Activated naive CD8-positive, alpha-beta T cell treated with anti-CD3 and anti-CD28 coated beads, Interleukin-2, amount 10 ng/mL, durations not matched to agents 7 days and 5 days (primary cell): ENCODE measurements around the gene SYMPK. TPM values are rescaled to one million over a fixed set of nuclear protein-coding genes. Genes with fewer than 3 reads are reported as not detected.
"Not testable (repeated sequence)": the region's sequence is repeated elsewhere in the genome, so short reads cannot be mapped to it uniquely, and the experiment has no call there.

Experiments used
- ATAC-seq: fragments of 150-1000 bp; cut with Tn5 transposase; one replicate; pipeline ENCODE4 v1.10.0; 2021; ENCODE audit warnings: low read depth, moderate library complexity
- POLR2A ChIA-PET: fragments of 350-600 bp; sonication (Branson Sonifier 250); formaldehyde crosslinking; loops from one replicate; lab custom pipeline; 2021; ENCODE audit warnings: antibody characterized with exemption; lab: Charles Lee
- DNase-seq: peaks from one replicate; pipeline ENCODE4 v3.0.0; 2021
- H3K27ac Mint-ChIP-seq: one replicate; pipeline ENCODE4 v1.8.0; 2022; ENCODE audit warnings: mild to moderate bottlenecking, mixed read lengths
- H3K27me3 Mint-ChIP-seq: one replicate; pipeline ENCODE4 v1.8.0; 2022; ENCODE audit warnings: mild to moderate bottlenecking, moderate library complexity, mixed read lengths
- H3K36me3 Mint-ChIP-seq: one replicate; pipeline ENCODE4 v1.8.0; 2021; ENCODE audit warnings: mild to moderate bottlenecking, mixed read lengths
- H3K4me1 Mint-ChIP-seq: one replicate; pipeline ENCODE4 v1.8.0; 2021; ENCODE audit warnings: mixed read lengths
- H3K4me3 Mint-ChIP-seq: one replicate; pipeline ENCODE4 v1.8.0; 2022; ENCODE audit warnings: mild to moderate bottlenecking, moderate library complexity, mixed read lengths
- H3K9me3 Mint-ChIP-seq: one replicate; pipeline ENCODE4 v1.8.0; 2021; ENCODE audit warnings: mixed read lengths
- total RNA-seq, 2 experiments: library from RNA; stranded (reverse); gene quantifications; one replicate each; pipeline ENCODE4 v1.2.3, GENCODE V29; 2021

Gene SYMPK
- total RNA-seq, 2 experiments from 2014 or later, result 100 to 113 TPM

GRCh38 chr19:45870798-45871197 is 7.9 kb upstream of the SYMPK start:
- Mint-ChIP-seq H3K36me3 (no peaks in the 10 kb centered on the region), H3K9me3 (no peaks in the 10 kb centered on the region), H3K4me3 (no peak overlapping the region), H3K4me1 (no peaks in the 10 kb centered on the region), H3K27me3 (peaks cover 23% of the 10 kb centered on the region), H3K27ac (no peak overlapping the region)
- DNase-seq (no peak), ATAC-seq (no peak)
- POLR2A ChIA-PET, result interaction anchor here (0.7 kb wide), 1 partner anchor 179 kb away, joined by 3 read pairs; the partner anchor contains the start of gene QPCTL

DNA sequence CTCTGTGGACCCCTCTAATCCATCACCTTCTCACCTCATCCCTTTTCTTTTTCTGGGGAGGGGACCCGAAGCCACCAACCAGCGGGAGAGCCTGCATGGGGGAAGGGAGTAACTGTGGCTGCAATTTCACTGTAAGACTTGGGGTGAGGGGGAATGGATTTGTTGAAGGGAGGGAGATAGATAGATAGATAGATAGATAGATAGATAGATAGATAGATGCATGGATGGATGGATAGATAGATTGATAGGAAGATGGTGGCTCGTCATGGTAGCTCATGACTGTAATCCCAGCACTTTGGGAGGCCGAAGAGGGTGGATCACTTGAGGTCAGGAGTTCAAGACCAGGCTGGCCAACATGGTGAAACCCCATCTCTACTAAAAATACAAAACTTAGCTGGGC is 4.3 kb upstream of the SYMPK start:
- H3K36me3 Mint-ChIP-seq, H3K9me3 Mint-ChIP-seq, H3K4me3 Mint-ChIP-seq, ATAC-seq, H3K27ac Mint-ChIP-seq, POLR2A ChIA-PET, H3K4me1 Mint-ChIP-seq, DNase-seq: not testable (repeated sequence)
- H3K27me3 Mint-ChIP-seq, result peaks cover 40% of the 10 kb centered on the region

DNA sequence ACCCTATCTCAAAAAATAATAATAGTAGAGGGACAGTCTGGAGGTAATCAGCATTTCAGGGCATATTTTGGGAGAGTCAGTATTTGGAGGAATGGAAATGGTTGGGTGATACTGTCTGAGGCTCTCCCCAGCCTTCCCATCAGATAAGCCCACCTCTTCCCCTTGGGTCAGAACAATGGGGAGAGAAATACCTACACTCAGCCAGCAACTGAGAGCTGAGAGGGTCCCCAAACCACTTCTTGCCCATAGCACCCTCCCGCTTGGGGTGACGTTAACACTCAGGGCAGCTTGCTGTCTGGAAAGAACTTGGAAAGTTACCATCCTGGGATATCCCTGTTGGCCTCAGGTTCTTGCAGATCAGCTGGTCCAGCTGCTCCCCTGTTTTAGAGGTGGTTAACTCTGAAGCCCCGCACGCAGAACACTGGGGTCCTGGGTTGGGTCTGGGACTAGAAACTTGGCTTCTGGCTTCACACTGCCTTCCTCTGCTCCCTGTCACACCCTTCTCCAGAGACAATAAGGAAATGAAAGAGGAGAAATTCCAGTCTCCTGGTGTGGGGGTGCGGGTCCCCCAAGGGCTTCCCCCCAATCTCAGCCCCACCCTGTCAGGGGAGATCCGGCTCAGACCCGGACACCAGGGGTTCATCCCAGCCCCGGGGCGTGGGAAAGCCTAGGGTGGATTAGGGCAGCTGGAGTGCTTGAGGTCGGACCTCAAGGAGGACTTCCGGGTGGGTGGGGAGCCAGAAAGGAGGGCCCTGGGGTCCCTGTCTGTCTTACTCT is 3.6 kb upstream of the SYMPK start:
- DNase-seq (no peak), ATAC-seq (no peak)
- H3K4me3 Mint-ChIP-seq, result no peak overlapping the region
- POLR2A ChIA-PET, result no interaction called here
- H3K9me3 Mint-ChIP-seq, result no peaks in the 10 kb centered on the region
- H3K27ac Mint-ChIP-seq, result no peak overlapping the region
- no peaks in the 10 kb centered on the region for H3K36me3 Mint-ChIP-seq
- peaks cover 11% of the 10 kb centered on the region for H3K4me1 Mint-ChIP-seq
- H3K27me3 Mint-ChIP-seq, result peaks cover 39% of the 10 kb centered on the region

GRCh38 chr19:45865269-45865948 is 2.5 kb upstream of the SYMPK start:
- H3K36me3 Mint-ChIP-seq, result no peaks in the 10 kb centered on the region
- POLR2A ChIA-PET, result interaction anchor here (4.0 kb wide), 1 partner anchor 21 kb away, joined by 30 read pairs; the partner anchor contains the start of gene IRF2BP1
- peak overlapping the region; percentile 28 for H3K4me3 Mint-ChIP-seq

GRCh38 chr19:45864629-45865082 is 1.7 kb upstream of the SYMPK start:
- Mint-ChIP-seq H3K9me3 (no peaks in the 10 kb centered on the region), H3K36me3 (no peaks in the 10 kb centered on the region), H3K4me3 (peak overlapping the region; percentile 31), H3K27me3 (peaks cover 39% of the 10 kb centered on the region), H3K4me1 (peaks cover 14% of the 10 kb centered on the region), H3K27ac (no peak overlapping the region)
- ATAC-seq, result no peak
- no peak for DNase-seq
- POLR2A ChIA-PET, result interaction anchor here (4.0 kb wide), 1 partner anchor 22 kb away, joined by 30 read pairs; the partner anchor contains the start of gene IRF2BP1

More at GRCh38 chr19:45865269-45865948, 2.5 kb upstream of the SYMPK start:
- no peak for ATAC-seq
- Mint-ChIP-seq H3K27ac (no peak overlapping the region), H3K4me1 (peaks cover 14% of the 10 kb centered on the region), H3K27me3 (peaks cover 39% of the 10 kb centered on the region), H3K9me3 (no peaks in the 10 kb centered on the region)
- DNase-seq, result no peak

- Mint-ChIP-seq H3K36me3 (peaks cover 3% of the 10 kb centered on the region), H3K27me3 (peaks cover 39% of the 10 kb centered on the region), H3K9me3 (no peaks in the 10 kb centered on the region), H3K4me3 (peak within 1 kb of the TSS; percentile 91), H3K4me1 (peaks cover 16% of the 10 kb centered on the region), H3K27ac (peak within 1 kb of the TSS; percentile 97)
- POLR2A ChIA-PET, result interaction anchor here (0.9 to 4.0 kb wide), 7 partner anchors 13 to 172 kb away, joined by 3 to 30 read pairs (median 3); partner anchors contain the start of genes CCDC61, IRF2BP1, QPCTL and SIX5
- ATAC-seq (peak; percentile 19), DNase-seq (peak; percentile 78)
These were observed 1.1 kb upstream of the SYMPK start, which contains the start of gene FOXA3 for GRCh38 chr19:45863840-45864628. Gene FOXA3 (plus strand): TSS chr19:45864326. CDS start chr19:45864457, 131 bp downstream.

DNA sequence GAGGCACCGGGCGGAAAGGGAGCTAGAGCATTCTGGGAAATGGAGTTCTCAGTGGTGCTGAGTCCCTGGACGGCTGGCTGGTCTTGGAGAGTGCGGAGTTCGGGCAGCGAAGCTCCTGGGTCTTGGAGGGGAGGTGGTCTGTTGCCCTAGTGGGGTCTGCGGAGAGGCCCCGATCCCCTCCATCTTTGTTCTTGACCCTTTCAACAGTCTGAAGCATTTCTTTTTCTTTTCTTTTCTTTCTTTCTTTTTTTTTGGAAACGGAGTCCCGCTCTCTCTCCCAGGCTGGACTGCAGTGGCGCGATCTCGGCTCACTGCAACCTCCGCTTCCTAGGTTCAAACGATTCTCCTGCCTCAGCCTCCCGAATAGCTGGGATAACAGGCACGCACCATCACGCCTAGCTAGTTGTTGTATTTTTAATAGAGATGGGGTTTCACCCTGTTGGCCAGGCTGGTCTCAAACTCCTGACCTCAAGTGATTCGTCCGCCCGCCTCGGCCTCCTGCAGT is 440 bp upstream of the SYMPK start:
- Mint-ChIP-seq H3K36me3 (peaks cover 3% of the 10 kb centered on the region), H3K27me3 (peaks cover 39% of the 10 kb centered on the region), H3K4me1 (peaks cover 16% of the 10 kb centered on the region), H3K4me3 (peak overlapping the region; percentile 91), H3K27ac (peak overlapping the region; percentile 97), H3K9me3 (no peaks in the 10 kb centered on the region)
- POLR2A ChIA-PET, result interaction anchor here (0.6 to 4.0 kb wide), 8 partner anchors 12 to 171 kb away, joined by 3 to 30 read pairs (median 4); partner anchors contain the start of genes CCDC61, IRF2BP1, QPCTL and SIX5
- no peak for DNase-seq
- no peak for ATAC-seq

GRCh38 chr19:45862271-45862563 is 730 bp downstream of the SYMPK start:
- H3K4me3 Mint-ChIP-seq, result peak overlapping the region; percentile 91
- peaks cover 21% of the 10 kb centered on the region for H3K4me1 Mint-ChIP-seq
- H3K27ac Mint-ChIP-seq, result peak overlapping the region; percentile 97
- H3K36me3 Mint-ChIP-seq, result peaks cover 7% of the 10 kb centered on the region
- DNase-seq (no peak), ATAC-seq (no peak)
- H3K9me3 Mint-ChIP-seq, result no peaks in the 10 kb centered on the region
- POLR2A ChIA-PET, result interaction anchor here (0.6 to 4.0 kb wide), 4 partner anchors 11 to 503 kb away, joined by 3 to 30 read pairs (median 4); partner anchors contain the start of gene IRF2BP1
- peaks cover 35% of the 10 kb centered on the region for H3K27me3 Mint-ChIP-seq

GRCh38 chr19:45860359-45861259 is 2.3 kb downstream of the SYMPK start:
- peaks cover 7% of the 10 kb centered on the region for H3K36me3 Mint-ChIP-seq

DNA sequence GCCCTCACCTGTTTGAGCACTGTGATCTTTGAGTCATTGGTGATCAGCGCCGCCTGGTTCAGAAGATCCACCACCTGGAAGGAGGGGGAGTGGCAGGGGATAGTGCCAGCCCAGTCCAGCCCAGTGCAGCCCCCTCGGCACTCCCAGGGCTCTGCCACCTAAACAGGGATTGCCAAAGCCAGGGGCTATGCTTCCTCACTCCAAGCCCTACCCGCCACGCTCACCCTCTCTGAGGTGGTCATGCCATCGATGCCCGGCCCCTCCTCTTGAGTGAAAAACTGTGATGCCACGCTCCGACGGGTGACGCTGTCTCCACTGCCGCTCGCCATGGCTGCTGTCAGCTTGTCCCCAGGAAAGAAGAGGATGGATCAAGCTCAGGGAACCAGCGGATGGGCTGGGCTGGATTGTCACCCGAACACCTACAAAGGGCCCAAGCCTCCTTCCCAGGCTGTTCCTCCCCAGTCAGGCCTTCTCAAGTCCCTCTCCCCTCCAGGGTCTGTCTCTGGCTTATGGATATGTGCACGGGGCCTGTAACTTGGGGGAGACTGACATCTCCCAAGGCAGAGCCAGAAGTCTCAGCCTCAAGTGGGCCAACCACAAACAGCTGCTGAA is 8.7 kb downstream of the SYMPK start:
- ATAC-seq, result no peak
- Mint-ChIP-seq H3K4me1 (peaks cover 13% of the 10 kb centered on the region), H3K27me3 (no peaks in the 10 kb centered on the region), H3K36me3 (peaks cover 16% of the 10 kb centered on the region), H3K4me3 (no peak overlapping the region), H3K27ac (no peak overlapping the region), H3K9me3 (no peaks in the 10 kb centered on the region)
- no peak for DNase-seq
- POLR2A ChIA-PET, result interaction anchor here (0.5 to 1.6 kb wide), 2 partner anchors 12 to 619 kb away, joined by 3 to 4 read pairs; no protein-coding TSS in a partner anchor

More at GRCh38 chr19:45860359-45861259, 2.3 kb downstream of the SYMPK start:
- Mint-ChIP-seq H3K4me1 (peaks cover 24% of the 10 kb centered on the region), H3K4me3 (no peak overlapping the region), H3K27ac (peak overlapping the region; percentile 42), H3K27me3 (peaks cover 24% of the 10 kb centered on the region), H3K9me3 (no peaks in the 10 kb centered on the region)
- POLR2A ChIA-PET, result interaction anchor here (1.7 kb wide), 1 partner anchor 26 kb away, joined by 4 read pairs; the partner anchor contains the start of gene IRF2BP1
- ATAC-seq (no peak), DNase-seq (no peak)

DNA sequence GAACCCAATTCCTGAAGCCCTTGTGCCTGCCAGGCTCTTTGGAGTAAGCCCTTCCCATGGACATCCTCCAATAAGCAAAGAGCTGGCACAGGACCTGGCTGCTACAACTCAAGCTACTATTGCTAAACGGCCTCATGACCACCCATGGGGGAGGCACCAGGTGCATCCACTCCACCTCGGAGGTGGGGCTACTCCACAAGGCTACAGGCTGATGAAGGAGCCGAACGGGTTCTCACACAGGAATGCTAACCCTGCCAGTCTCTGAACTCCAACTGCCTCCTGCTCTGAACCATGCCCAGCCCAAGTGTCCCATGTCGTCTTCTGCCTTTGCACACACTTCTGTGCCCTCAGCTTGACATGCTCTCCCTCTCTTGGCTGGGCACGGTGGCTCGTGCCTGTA is 10.0 kb downstream of the SYMPK start:
- ATAC-seq (no peak), DNase-seq (no peak)
- Mint-ChIP-seq H3K4me1 (peaks cover 9% of the 10 kb centered on the region), H3K36me3 (peaks cover 14% of the 10 kb centered on the region), H3K27ac (no peak overlapping the region), H3K27me3 (no peaks in the 10 kb centered on the region), H3K9me3 (no peaks in the 10 kb centered on the region), H3K4me3 (no peak overlapping the region)
- POLR2A ChIA-PET, result no interaction called here
